AG04449 (cell line): ENCODE results near the gene ARL15.

Experiments used
- CTCF ChIA-PET: fragments of 350-600 bp; formaldehyde crosslinking; extraction: SDS; loops from one replicate; lab custom pipeline; 2021; ENCODE audit warnings: antibody characterized with exemption; lab: Yijun Ruan, JAX
- POLR2A ChIA-PET: fragments of 400-600, 350-600 bp; formaldehyde crosslinking; extraction: SDS; loops from one replicate; lab custom pipeline; 2020; ENCODE audit warnings: antibody characterized with exemption, inconsistent platforms; lab: Yijun Ruan, JAX
- DNase-seq: peaks from one replicate; pipeline ENCODE4 v3.0.0-alpha.2; 2010; ENCODE audit warnings: low read depth, low spot score
- H3K4me3 ChIP-seq: 2 replicates; pipeline ENCODE4 v1.5.1; 2011; ENCODE audit warnings: low read depth, mild to moderate bottlenecking, control low read depth, low read length
- TF ChIP-seq, protein P1 (sequence below): IDR thresholded peaks from one replicate; pipeline ENCODE4 v1.5.1; 2011; ENCODE audit warnings: mild to moderate bottlenecking, moderate library complexity, low read length, control low read depth, inconsistent platforms; ENCODE audit not compliant: insufficient read depth; ENCODE audit errors: missing control alignments

The ARL15 gene

DNA sequence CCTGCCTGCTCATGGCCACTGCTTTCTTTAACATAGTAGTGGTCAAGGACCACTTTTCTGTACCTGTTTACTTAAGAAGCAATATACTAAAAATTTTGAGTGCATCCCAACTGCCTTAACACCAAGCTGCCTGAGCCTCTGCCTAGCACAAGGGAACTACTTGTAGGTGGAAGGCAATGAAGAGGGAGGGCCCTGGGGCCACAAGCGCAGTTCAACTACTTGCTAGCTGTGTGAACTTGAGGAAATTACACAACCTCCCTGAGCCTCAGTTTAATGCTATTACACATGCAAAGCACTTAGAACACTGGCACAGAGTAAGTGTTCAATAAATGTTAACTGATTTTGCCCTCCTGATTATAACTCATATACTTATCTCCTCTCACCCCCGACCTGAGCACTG, 6.3 kb downstream of the ARL15 start:
- ChIA-PET CTCF (no interaction called here), POLR2A (no interaction called here)

DNA sequence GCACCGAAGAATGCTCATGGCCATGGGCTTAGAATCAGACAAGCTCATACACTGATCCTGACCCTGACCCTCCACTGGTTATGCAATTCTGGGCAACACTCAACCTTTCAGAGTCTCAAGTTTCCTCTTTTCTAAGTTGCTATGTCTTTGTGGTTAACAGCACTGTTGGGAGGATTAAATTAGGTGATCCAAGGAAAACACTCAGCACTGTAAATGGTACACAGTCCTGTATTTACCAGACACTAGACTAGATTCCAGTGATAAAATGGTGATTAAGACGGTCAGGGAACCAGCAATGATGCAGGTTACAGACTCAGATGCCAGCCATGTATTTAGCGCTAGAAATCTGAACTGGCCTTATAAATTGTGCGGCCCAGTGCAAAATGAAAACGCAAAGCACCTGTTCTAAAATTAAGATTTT, 8.1 kb downstream of the ARL15 start:
- H3K4me3 ChIP-seq, result no peak overlapping the region
- CTCF ChIA-PET, result interaction anchor here (0.8 to 2.2 kb wide), 4 partner anchors 8 to 114 kb away, joined by 3 to 8 read pairs (median 4); partner anchors contain the start of gene ARL15
- POLR2A ChIA-PET, result no interaction called here
- peak; percentile 33 for DNase-seq
- TF ChIP-seq, protein P1, sequence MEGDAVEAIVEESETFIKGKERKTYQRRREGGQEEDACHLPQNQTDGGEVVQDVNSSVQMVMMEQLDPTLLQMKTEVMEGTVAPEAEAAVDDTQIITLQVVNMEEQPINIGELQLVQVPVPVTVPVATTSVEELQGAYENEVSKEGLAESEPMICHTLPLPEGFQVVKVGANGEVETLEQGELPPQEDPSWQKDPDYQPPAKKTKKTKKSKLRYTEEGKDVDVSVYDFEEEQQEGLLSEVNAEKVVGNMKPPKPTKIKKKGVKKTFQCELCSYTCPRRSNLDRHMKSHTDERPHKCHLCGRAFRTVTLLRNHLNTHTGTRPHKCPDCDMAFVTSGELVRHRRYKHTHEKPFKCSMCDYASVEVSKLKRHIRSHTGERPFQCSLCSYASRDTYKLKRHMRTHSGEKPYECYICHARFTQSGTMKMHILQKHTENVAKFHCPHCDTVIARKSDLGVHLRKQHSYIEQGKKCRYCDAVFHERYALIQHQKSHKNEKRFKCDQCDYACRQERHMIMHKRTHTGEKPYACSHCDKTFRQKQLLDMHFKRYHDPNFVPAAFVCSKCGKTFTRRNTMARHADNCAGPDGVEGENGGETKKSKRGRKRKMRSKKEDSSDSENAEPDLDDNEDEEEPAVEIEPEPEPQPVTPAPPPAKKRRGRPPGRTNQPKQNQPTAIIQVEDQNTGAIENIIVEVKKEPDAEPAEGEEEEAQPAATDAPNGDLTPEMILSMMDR, result no peak

More for the DNA sequence above, 6.3 kb downstream of the ARL15 start:
- TF ChIP-seq, protein P1, result no peak
- DNase-seq, result no peak
- no peak overlapping the region for H3K4me3 ChIP-seq

DNA sequence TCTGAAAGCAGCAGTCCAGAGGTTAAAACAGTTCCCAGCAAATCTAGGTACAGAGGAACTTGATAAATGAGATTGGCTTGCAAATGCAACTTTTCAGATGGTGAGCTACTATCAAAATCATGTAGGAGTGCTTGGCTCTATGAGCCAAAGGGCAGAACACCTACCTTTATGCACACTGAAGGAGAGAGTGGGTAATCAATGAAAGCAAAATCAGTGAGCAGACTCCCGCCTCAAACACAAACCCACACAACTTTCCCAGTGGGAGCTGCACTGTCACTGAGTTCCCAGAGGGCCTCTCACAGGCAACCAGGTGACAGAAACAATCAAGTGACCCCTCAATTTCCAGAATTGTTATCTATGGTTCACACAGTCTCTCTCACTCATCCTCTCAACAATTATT, 8.5 kb downstream of the ARL15 start:
- H3K4me3 ChIP-seq, result no peak overlapping the region
- ChIA-PET POLR2A (interaction anchor here (0.9 kb wide), 1 partner anchor 8 kb away, joined by 4 read pairs; the partner anchor contains the start of gene ARL15), CTCF (interaction anchor here (0.7 to 2.2 kb wide), 4 partner anchors 9 to 118 kb away, joined by 3 to 8 read pairs (median 4); partner anchors contain the start of gene ARL15)
- TF ChIP-seq, protein P1, result no peak
- DNase-seq, result no peak

DNA sequence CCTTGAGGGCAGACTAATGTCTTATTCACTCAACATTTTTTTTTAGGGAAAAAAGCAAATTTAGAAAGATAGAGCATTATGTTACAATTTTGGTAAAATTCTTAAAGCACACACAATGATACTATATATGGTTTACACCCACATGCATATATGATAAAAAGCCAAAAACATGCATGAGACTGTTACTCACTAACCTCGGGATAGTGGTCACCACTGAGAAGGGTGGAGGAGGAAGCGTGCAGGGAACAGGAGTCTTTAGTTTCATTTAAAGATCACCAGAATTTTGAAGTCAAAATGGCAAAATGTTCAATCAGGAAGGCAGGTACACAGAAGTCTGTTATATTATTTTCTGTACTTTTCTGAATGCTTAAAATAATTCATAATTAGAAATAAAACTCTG, 9.2 kb downstream of the ARL15 start:
- CTCF ChIA-PET, result interaction anchor here (0.7 to 2.2 kb wide), 4 partner anchors 9 to 188 kb away, joined by 3 to 8 read pairs (median 4); partner anchors contain the start of gene ARL15
- H3K4me3 ChIP-seq, result no peak overlapping the region
- TF ChIP-seq, protein P1, result no peak
- no peak for DNase-seq
- POLR2A ChIA-PET, result interaction anchor here (0.9 kb wide), 1 partner anchor 9 kb away, joined by 4 read pairs; the partner anchor contains the start of gene ARL15

DNA sequence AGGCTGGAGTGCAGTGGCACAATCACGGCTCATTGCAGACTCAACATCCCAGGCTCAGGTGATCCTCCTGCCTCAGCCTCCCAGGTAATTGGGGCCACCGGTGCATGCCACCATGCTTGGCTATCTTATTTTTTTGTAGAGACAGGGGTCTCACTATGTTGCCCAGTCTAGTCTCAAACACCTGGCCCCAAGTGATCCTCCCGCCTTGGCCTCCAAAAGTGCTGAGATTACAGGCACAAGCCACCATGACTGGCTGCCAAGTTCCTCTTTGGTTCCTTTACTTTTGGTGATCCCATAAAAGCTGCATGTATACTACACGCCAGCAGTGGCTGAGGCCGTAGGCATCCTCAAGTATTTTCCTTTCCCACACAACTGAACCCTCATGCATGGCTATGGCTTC, 11.4 kb downstream of the ARL15 start:
- DNase-seq, result no peak
- ChIA-PET POLR2A (interaction anchor here (1.2 kb wide), 1 partner anchor 11 kb away, joined by 8 read pairs; the partner anchor contains the start of gene ARL15), CTCF (interaction anchor here (0.6 to 0.9 kb wide), 4 partner anchors 11 to 123 kb away, joined by 3 to 4 read pairs (median 4); no protein-coding TSS in a partner anchor)
- TF ChIP-seq, protein P1, result no peak
- no peak overlapping the region for H3K4me3 ChIP-seq

DNA sequence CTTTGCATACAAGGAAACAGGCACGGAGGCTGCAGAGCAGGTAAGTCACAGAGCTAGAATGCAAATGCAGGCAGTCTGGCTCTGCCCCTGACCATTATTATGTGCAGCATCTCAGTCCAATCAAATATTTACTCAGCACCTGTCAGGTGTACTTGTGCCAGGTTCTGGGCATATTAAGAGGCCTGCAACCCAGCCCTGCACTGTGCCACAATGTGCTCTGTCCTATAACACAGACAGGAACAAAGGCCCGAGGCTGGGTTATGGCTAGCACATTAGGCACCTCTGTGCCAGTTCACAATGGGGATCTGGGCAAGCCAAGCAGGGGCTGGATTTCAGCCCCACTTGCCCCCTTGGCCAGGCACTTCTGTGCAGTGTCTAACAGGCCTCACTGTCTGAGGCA, 14.0 kb downstream of the ARL15 start:
- POLR2A ChIA-PET, result interaction anchor here (0.7 to 1.0 kb wide), 2 partner anchors 14 kb away, joined by 4 read pairs; partner anchors contain the start of gene ARL15

More for the DNA sequence above, 14.0 kb downstream of the ARL15 start:
- H3K4me3 ChIP-seq, result no peak overlapping the region
- TF ChIP-seq, protein P1, result no peak
- CTCF ChIA-PET, result interaction anchor here (1.6 kb wide), 1 partner anchor 571 kb away, joined by 3 read pairs; no protein-coding TSS in a partner anchor
- no peak for DNase-seq
